OCI-LY7 (cell line): Measurements from ENCODE around the gene CARD10.
A peak's percentile ranks its signal among the peaks of the same experiment; 100 is the strongest.

ENCODE experiments used
- EZH2phosphoT487 ChIP-seq: fragments of 200-600 bp; sonication (generic); IDR thresholded peaks from 2 replicates; pipeline ENCODE4 v1.6.1; 2018; ENCODE audit warnings: low read depth, borderline replicate concordance, mild to moderate bottlenecking, mixed run types, antibody characterized with exemption, low read length, moderate library complexity, mixed read lengths
- TF ChIP-seq, protein P1 (sequence below): fragments of 200-600 bp; sonication (generic); conservative IDR thresholded peaks from 2 replicates; pipeline ENCODE4 v1.5.1; 2014; ENCODE audit warnings: mild to moderate bottlenecking, antibody characterized with exemption, low read length, moderate library complexity, mixed read lengths

DNA sequence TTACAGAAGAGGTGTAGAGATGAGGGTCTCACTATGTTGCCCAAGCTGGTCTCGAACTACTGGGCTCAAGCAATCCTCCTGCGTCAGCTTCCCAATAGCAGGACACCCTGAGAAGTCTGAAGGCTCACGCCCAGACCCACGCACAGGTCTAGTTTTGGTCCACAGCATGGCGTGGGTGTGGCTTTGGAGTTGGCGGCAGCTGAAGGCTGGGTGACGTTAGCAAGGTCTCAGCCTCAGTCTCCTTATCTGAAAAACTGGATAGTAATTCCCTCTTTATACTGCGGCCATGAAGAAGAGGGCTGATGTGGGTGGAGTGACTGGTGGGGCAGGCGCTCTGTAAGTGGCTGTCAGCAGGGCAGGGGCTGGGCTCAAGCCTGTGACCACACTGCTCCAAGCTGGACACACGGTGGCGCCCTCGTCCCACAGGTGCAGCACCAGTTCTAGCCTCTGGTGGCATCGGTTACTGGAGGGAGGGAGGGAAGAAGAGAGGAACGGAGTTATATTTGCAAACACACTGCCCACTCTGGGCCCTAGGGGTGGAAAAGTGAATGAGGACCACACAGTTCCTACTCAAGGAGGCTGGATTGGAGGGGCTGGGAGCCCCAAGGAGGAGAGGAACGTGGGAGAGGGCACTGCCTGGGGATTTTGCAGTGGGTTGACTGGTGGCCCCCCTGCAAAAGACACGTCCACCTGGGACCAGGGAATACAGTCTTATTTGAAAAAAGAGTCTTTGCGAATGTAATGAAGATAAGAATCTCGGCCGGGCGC is 19.6 kb upstream of the CARD10 start:
- TF ChIP-seq, protein P1, sequence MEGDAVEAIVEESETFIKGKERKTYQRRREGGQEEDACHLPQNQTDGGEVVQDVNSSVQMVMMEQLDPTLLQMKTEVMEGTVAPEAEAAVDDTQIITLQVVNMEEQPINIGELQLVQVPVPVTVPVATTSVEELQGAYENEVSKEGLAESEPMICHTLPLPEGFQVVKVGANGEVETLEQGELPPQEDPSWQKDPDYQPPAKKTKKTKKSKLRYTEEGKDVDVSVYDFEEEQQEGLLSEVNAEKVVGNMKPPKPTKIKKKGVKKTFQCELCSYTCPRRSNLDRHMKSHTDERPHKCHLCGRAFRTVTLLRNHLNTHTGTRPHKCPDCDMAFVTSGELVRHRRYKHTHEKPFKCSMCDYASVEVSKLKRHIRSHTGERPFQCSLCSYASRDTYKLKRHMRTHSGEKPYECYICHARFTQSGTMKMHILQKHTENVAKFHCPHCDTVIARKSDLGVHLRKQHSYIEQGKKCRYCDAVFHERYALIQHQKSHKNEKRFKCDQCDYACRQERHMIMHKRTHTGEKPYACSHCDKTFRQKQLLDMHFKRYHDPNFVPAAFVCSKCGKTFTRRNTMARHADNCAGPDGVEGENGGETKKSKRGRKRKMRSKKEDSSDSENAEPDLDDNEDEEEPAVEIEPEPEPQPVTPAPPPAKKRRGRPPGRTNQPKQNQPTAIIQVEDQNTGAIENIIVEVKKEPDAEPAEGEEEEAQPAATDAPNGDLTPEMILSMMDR, result peak; percentile 97
- no peak for TF ChIP-seq EZH2phosphoT487
